SH-SY5Y (cell line): ENCODE data around the gene CD8B.

ENCODE experiments used
- GATA2 ChIP-seq: IDR thresholded peaks from 2 replicates; pipeline ENCODE4 v1.6.1; 2011; ENCODE audit warnings: mild to moderate bottlenecking, low read depth, low read length
- GATA3 ChIP-seq: IDR thresholded peaks from 2 replicates; pipeline ENCODE4 v1.6.1; 2011; ENCODE audit warnings: low read depth, mild to moderate bottlenecking, low read length, moderate library complexity

DNA sequence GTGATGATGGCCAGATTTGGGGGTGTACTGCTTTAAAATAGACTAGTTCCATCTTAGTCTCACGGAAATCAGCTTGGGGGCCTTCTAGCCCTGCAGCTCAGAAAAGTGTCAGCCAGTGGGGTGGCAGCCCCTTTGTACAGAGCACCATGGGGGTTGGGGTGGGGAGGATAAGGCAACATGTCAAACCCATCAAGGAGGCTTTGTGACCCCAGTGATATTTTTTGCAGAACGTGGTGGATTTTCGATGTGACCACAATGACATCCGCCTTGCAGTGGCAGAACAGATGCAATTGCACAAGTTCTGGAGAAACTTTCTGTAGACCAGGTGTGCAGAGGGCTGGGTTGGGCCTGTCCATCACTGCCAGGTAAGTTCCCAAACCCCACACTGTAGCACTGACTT, 67.9 kb downstream of the CD8B start:
- TF ChIP-seq GATA2: no peak
- TF ChIP-seq GATA3: no peak
